CD4-positive, alpha-beta T cell treated with Interleukin-2 at 100 ng/mL for 4 hours (primary cell): ENCODE results near the gene SLC15A3.
A peak's percentile ranks its signal among the peaks of the same experiment; 100 is the strongest.
"Not testable (repeated sequence)": the region's sequence is repeated elsewhere in the genome, so short reads cannot be mapped to it uniquely, and the experiment has no call there.

Experiments
- DNase-seq: peaks from one replicate; pipeline ENCODE4 v3.0.0-alpha.2; 2020; ENCODE audit warnings: low spot score

Gene SLC15A3

DNA sequence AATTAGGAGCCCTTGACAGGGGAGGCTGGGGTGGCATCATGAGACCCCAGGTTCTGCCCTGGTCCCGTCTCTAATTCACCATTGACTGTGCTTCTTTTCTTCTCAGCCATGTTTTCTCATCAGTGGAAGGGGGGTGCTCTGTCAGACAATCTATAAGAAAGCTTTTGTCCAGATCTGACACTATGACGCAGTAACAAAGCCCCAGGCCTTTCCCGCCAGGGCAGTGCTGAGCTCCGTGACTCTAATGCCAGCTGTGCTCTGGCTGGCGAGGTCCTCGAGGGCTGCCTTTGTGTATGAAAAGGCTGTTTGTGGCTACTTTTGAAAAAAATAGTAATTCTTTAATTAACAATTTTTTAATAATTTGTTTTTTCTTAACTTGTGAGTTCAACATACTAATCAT is 22.8 kb upstream of the SLC15A3 start:
- DNase-seq: no peak

DNA sequence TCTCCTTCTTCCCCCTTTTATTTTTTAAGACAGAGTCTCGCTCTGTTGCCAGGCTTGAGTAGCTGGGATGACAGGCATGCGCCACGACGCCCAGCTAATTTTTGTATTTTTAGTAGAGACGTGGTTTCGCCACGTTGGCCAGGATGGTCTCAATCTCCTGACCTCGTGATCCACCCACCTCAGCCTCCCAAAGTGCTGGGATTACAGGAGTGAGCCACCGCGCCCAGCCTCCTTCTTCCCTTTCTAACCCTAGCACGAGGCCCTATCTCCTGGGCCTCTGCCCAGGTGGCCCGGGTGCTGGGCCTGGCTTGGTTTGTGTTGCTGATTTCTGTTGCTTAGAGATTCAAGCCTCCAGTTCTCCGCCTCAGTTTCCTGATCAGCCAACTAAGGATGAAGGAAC is 22.3 kb upstream of the SLC15A3 start:
- not testable (repeated sequence) for DNase-seq

DNA sequence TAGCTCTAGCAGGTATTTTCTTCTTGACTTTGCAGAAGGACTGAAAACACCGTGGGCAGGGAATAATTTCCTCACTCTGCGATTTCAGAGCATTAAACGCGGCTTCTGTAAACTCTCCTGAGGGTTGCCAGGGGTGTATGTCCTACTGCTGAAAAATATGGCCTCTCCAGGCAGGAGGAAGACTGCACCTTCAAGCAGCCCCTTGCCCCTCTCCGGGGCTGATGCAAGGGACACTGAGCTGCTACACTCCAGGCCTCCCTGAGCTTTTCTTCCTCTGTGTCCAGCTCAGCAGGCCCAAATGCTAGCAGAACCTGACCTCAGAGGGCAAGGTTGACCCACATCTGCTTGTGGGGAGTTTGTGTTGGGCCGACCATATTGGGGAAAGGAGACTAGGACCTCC is 21.7 kb upstream of the SLC15A3 start:
- DNase-seq: no peak

DNA sequence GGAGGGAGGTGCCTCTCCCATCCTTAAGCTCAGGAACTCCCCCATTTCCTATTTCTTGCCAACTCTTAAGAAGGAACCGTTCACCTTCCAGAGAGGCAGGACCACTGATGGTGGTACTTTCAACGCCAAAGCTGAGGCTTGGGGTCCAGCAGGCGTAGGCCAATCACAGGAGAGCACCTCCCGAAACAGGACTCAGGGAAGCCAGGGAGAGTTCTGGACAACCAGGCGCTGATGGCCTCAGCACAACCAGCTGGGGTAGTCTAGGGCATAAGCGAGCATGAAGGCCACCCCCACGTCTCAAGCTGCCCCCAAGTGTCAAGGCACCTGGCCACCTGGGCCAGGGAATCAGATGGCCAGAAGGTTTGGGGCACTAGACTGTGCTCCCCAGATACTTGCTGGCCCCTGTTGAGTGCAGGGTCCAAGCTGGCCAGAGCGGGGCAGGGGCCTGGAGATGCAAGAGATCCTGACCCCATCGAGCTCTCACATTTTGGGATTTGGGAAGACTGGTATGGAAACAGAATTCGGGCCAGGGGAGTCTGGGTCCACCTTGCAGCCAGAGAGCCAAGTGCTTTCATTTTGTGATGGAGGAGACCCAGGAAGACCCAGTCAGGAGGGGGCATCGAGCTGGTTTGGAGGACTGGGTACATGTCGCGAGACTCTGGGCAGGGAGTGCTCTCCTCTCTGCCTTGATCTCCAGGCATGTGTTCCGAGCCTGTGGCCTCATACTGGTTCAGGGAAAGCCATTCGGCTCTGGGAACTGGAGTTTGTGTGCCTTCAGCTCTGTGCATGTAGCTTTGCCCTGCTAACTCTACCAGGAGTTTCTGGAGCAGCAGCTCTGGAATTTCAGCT is 20.4 kb upstream of the SLC15A3 start:
- DNase-seq: no peak

DNA sequence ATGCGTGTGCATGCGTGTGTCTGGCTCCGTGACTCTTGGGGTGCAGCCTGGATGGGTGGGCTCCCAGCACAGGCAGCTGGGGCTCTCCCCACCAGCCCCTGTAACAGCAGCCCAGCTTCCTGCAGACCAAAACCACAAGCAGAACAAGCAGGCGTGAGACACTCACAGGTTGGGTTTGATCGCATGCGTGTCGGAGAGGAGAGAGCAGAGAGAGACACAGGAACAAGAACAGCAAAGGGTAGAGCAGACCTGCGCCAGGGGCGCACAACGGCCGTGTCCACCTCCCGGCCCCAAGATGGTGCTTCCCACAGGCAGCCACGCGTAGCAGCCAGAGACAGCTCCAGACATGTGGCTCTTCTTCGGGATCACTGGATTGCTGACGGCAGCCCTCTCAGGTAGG is 19.5 kb upstream of the SLC15A3 start, which contains the start of gene CD6:
CD6 (plus strand) TSS at position 161 of the 400 bp plus-strand sequence; CDS start at position 347, 186 bp downstream.
- DNase-seq: peak; percentile 76

DNA sequence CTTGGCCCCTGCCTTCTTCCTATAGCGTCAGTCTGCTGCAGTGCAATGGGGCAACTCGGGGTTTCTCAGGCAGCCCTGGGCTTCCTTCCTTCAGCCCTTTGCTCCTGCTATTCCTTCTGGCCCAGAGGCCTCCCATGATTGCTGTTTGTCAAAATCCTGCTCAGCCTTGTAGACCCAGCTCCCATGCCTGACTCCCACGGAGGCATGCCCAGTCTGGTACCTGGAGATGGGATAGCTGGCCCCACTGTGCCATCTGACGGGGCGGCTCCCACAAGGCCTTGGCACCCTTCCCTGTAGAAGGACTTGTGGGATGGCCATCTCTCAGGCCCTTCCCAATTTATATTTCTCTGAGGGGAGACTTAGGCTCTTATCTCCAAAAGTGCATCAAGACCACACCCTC is 18.9 kb upstream of the SLC15A3 start:
- DNase-seq: no peak

DNA sequence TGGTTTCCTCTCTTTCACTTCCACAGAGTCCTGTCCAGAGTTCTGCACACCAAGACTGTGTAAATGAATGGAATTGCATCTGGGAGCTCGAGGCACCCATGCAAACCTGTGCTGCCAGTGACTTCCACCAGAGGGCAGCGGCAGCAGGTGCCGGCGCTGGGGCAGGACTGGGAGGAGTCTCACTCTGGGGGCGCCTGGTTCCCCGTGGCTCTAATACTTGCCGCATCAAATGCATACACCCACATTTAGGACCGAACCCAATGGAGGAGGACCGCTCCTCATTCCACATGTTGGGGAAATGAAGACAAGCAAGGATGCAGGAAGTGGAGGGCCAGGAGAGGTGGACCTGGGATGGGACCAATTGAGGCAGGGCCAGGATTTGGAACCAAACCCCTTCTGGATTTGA is 18.4 kb upstream of the SLC15A3 start:
- DNase-seq: peak; percentile 84

DNA sequence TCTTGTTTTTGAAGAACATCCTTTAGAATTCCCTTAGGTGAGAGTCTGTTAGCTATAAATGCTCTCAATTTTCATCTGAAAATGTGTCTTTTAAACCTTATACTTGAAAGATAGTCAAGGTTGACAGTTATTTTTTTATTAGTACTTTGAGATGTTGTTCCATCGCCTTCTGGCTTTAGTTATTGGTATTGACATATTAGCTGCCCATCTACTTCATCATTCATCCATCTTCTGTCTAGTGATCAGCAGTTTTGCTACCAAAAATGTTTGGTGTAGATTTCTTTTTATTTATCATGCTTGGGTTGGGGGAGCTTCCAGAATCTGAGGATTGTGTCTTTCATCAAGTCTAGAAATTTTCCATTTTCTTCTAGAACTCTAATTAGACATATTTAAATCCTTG is 16.2 kb upstream of the SLC15A3 start:
- no peak for DNase-seq

DNA sequence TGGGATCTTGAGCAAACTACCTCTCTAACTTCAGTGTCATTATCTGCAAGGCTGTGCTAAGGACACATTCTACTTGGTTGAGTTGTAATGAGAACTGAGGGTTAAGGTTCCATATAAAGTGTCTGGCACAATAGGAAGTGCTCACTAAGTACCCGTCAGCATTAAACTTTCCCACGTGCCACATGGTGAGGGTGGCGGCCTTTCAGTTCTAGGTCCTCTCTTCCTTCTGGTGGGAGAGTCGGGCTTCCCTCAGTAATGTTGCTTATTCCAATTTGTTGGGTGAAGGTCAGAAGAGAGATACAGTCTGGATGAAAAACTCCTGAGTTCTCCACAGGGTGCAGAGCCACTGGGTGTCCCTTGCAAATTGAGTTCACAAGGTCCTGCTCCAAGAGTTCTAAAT is 14.9 kb upstream of the SLC15A3 start:
- DNase-seq: no peak

DNA sequence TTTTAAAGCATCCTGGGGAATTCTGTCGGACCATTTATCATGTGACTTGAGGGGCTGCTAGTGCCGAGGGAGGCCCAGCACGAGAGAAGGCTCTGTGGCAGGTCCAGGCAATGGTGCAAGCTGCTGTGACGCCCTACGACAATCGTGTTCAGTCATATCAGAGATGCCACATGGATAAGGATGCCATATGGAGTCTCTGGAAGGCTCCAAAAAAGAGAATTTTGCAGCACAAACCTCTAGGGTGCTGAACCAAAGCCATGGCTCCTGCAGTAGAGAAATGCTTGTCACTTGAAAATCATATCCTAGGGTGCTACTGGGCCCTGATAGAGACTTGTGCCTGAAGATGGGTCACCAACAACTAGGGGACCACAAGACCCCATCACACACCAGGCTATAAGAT is 12.8 kb upstream of the SLC15A3 start:
- no peak for DNase-seq

DNA sequence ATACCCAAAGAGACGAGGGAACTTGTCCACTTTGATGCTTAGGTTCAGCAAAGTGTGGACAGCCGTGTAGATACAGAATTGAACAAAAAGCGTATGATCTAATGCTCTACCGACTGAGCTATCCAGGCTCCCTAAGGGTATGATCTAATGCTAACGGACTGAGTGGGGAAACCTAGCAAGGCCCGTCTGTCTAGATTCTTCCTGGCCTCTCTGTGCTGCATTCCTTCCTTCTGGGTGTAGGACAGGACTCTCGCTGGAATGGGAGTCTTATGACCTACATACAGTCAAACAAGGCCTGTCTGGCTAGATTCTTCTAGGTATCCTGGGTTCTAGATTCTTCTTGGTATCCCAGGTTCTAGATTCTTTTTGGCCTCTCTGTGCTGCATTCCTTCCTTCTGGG is 8.4 kb upstream of the SLC15A3 start:
- no peak for DNase-seq

GRCh38 chr11:60959431-60959830 is 7.5 kb upstream of the SLC15A3 start:
- DNase-seq: no peak

DNA sequence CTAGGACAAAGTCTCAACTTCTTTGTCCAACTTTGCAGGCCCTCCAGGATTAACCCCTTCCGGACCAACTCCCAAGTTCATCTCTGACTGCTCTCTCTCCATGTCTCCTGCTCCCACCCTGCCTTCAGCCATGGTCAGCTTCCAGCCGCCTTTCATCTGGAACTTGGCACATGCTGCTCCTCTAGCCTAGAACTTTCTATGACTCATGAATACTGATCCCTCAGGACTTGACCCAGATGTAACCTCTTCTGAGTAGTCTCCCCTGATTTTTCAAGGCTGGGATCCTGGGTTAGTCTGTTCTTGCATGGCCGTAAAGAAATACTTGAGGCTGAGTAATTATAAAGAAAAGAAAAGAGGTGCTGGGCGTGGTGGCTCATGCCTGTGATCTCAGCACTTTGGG is 5.2 kb upstream of the SLC15A3 start:
- DNase-seq: no peak

DNA sequence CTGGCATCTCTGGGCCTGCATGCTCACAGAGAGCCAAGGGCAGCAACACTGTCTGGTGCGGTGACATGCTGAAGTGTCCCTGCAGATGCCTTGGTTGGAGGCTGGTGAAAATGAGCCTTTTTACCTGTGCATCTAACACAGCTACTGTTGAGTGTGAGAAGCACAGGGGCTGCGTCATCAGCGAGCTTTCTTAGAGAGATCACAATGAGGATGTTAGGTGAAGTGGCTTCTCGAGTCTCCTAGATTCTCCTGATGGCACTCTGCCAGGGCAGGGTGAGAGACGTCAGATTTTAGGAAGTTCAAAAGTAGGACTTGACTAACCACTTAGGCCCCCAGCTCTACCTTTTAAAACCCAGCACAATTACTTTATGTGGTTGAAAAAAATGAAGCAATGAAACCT is 3.6 kb upstream of the SLC15A3 start:
- DNase-seq: no peak

GRCh38 chr11:60954421-60954820 is 2.4 kb upstream of the SLC15A3 start:
- DNase-seq: no peak

DNA sequence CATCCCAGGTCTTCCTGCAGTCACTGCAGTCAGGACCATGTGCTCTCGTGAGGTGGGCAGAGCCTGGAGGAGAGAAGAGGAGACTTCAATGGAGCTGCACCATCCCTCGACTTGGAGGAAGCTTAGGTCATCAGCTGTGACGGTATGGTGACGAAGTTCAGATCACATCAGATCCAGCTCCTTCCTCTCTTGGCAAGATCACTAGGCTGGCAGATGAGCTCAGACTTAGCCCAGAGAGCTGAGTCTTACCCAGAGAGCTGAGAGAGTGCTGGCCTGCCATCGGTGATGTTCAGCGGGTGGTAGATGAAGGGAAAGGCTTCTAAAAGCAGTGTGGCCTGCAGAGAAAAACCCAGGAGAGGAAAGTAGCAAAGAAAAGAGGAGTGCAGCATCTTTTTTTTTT is 1.8 kb upstream of the SLC15A3 start:
- DNase-seq: no peak

GRCh38 chr11:60952742-60953170 is 780 bp upstream of the SLC15A3 start:
- no peak for DNase-seq

- no peak for DNase-seq
These were observed 421 bp downstream of the SLC15A3 start for GRCh38 chr11:60951606-60951903.

- no peak for DNase-seq
These were observed 907 bp downstream of the SLC15A3 start for GRCh38 chr11:60950933-60951605.

- no peak for DNase-seq
These were observed 2.0 kb downstream of the SLC15A3 start for GRCh38 chr11:60950024-60950423.

DNA sequence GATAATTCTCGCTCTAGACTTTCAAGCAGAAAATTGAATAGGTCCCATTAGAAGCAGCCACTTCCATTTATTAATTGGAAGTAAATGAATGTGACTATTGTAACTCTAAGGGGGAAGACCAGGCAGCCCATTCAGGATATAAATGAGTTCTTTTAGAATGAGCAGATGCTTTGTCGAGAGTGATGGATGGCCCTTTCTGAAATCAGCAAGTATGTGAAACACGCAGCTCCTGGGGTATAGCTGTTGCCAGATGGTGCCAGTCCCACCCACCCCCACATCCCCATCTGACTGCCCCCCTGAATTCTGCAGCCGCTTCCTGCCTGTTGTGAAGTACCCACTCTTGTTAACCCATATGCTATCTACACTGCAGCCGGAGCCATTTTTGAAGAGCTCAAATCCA is 3.7 kb downstream of the SLC15A3 start:
- no peak for DNase-seq

DNA sequence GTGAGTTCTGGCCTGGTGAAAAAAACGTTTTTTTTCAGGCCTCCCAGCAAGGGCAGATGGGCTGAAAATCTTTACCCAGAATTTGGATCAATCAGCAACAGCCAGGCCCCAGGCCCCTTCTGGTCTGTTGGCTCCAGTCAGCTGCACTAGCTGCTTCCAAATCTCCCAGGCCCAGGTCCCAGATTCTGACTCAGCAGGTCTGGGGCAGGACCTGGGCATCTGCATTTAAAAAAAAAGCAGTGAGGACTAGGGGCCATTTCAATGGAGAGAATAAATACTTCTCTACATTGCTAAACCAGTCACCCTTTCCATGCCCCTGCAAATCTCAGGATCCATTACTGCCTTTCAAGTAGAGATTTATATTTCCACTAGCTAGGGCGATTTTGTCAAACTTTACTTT is 4.3 kb downstream of the SLC15A3 start:
- no peak for DNase-seq

GRCh38 chr11:60946601-60947264 is 5.2 kb downstream of the SLC15A3 start:
- no peak for DNase-seq
